HepG2 (cell line): ENCODE data around the gene MTA1. TPM values are rescaled to one million over a fixed set of nuclear protein-coding genes. Genes with fewer than 3 reads are reported as not detected.

Source experiments
- AHR ChIP-seq: IDR thresholded peaks from 2 replicates; pipeline ENCODE4 v1.6.1; 2018; ENCODE audit warnings: missing genetic modification reagents, missing compliant biosample characterization
- CC2D1A ChIP-seq: sonication (generic); formaldehyde crosslinking; IDR thresholded peaks from 2 replicates; pipeline ENCODE4 v1.8.1; 2023; ENCODE audit warnings: mild to moderate bottlenecking, missing genetic modification reagents
- EED ChIP-seq: sonication (generic); formaldehyde crosslinking; IDR thresholded peaks from 2 replicates; pipeline ENCODE4 v1.5.0; 2020; ENCODE audit warnings: mild to moderate bottlenecking, missing genetic modification reagents
- FIP1L1 ChIP-seq: fragments of 200-400 bp; formaldehyde crosslinking; IDR thresholded peaks from 2 replicates; pipeline ENCODE4 v1.6.1; 2018; ENCODE audit warnings: low read depth, mild to moderate bottlenecking, low read length, moderate library complexity, borderline replicate concordance; ENCODE audit not compliant: insufficient read depth
- HHEX ChIP-seq: IDR thresholded peaks from 2 replicates; pipeline ENCODE4 v1.6.1; 2016; ENCODE audit warnings: control low read depth
- HMG20A ChIP-seq: IDR thresholded peaks from 2 replicates; pipeline ENCODE4 v1.6.1; 2016; ENCODE audit warnings: borderline replicate concordance
- KDM5A ChIP-seq: fragments of 200-600 bp; sonication (generic); IDR thresholded peaks from 2 replicates; pipeline ENCODE4 v1.7.0; 2018; ENCODE audit warnings: antibody characterized with exemption, mild to moderate bottlenecking, low read length, borderline replicate concordance
- KLF13 ChIP-seq: sonication (generic); formaldehyde crosslinking; IDR thresholded peaks from 2 replicates; pipeline ENCODE4 v1.4.0; 2020; ENCODE audit warnings: mild to moderate bottlenecking, missing genetic modification reagents
- MLLT10 ChIP-seq: sonication (generic); formaldehyde crosslinking; IDR thresholded peaks from 2 replicates; pipeline ENCODE4 v1.4.0; 2020; ENCODE audit warnings: missing genetic modification reagents
- NKX3-1 ChIP-seq: sonication (generic); formaldehyde crosslinking; IDR thresholded peaks from 2 replicates; pipeline ENCODE4 v1.5.0; 2020; ENCODE audit warnings: missing genetic modification reagents
- NR2C2 ChIP-seq: sonication (generic); formaldehyde crosslinking; IDR thresholded peaks from 2 replicates; pipeline ENCODE4 v1.4.0; 2020; ENCODE audit warnings: missing genetic modification reagents, mild to moderate bottlenecking, moderate library complexity, borderline replicate concordance
- NR2F1 ChIP-seq, 2 experiments: fragments of 450-650 bp in 1 of 2; formaldehyde crosslinking in 1 of 2; IDR thresholded peaks; 2 replicates each; pipeline versions ENCODE4 v1.5.0 to v1.6.1; 2016 to 2020; ENCODE audit warnings: mild to moderate bottlenecking in 1 of 2, missing compliant biosample characterization in 1 of 2, missing genetic modification reagents in 1 of 2, moderate library complexity in 1 of 2
- SRSF4 ChIP-seq: fragments of 200-400 bp; formaldehyde crosslinking; IDR thresholded peaks from one replicate; pipeline ENCODE4 v1.6.1; 2018; ENCODE audit warnings: mild to moderate bottlenecking, low read depth, low read length, moderate library complexity; ENCODE audit not compliant: poor library complexity, severe bottlenecking
- SSRP1 ChIP-seq: IDR thresholded peaks from 2 replicates; pipeline ENCODE4 v1.6.1; 2016; ENCODE audit warnings: control low read depth
- STAG1 ChIP-seq: sonication (generic); formaldehyde crosslinking; IDR thresholded peaks from 2 replicates; pipeline ENCODE4 v1.4.0; 2020; ENCODE audit warnings: missing genetic modification reagents
- STAT5B ChIP-seq: sonication (generic); formaldehyde crosslinking; IDR thresholded peaks from 2 replicates; pipeline ENCODE4 v1.4.0; 2020; ENCODE audit warnings: missing genetic modification reagents
- TEAD2 ChIP-seq: sonication (generic); formaldehyde crosslinking; IDR thresholded peaks from 2 replicates; pipeline ENCODE4 v1.9.0; 2021; ENCODE audit warnings: missing genetic modification reagents
- ZBTB33 ChIP-seq: sonication (generic); formaldehyde crosslinking; IDR thresholded peaks from 2 replicates; pipeline ENCODE4 v1.4.0; 2020; ENCODE audit warnings: missing genetic modification reagents
- ZNF10 ChIP-seq: sonication (generic); formaldehyde crosslinking; IDR thresholded peaks from 2 replicates; pipeline ENCODE4 v1.4.0; 2020; ENCODE audit warnings: mild to moderate bottlenecking, low read depth, missing genetic modification reagents, borderline replicate concordance
- ZNF138 ChIP-seq: sonication (generic); formaldehyde crosslinking; IDR thresholded peaks from 2 replicates; pipeline ENCODE4 v1.5.0; 2020; ENCODE audit warnings: mild to moderate bottlenecking, low read depth, missing genetic modification reagents
- ZNF350 ChIP-seq: sonication (generic); formaldehyde crosslinking; IDR thresholded peaks from 2 replicates; pipeline ENCODE4 v1.4.0; 2020; ENCODE audit warnings: mild to moderate bottlenecking, low read depth, missing genetic modification reagents, borderline replicate concordance
- ZNF414 ChIP-seq: sonication (generic); formaldehyde crosslinking; IDR thresholded peaks from 2 replicates; pipeline ENCODE4 v1.5.0; 2020; ENCODE audit warnings: missing genetic modification reagents
- ZNF564 ChIP-seq: sonication (generic); formaldehyde crosslinking; IDR thresholded peaks from 2 replicates; pipeline ENCODE4 v1.8.1; 2023; ENCODE audit warnings: mild to moderate bottlenecking, missing genetic modification reagents
- ZNF800 ChIP-seq: sonication (generic); formaldehyde crosslinking; IDR thresholded peaks from 2 replicates; pipeline ENCODE4 v1.4.0; 2020; ENCODE audit warnings: missing genetic modification reagents
- polyA plus RNA-seq, 8 experiments: library from polyadenylated mRNA; depleted of rRNA in 3 of 8; stranded (reverse) in 7 of 8; unstranded in 1 of 8; fragments of >200 nt; fragmentation: Illumina TruSeq in 4 of 8; extraction: Trizol in 4 of 8; gene quantifications; 2 replicates each; pipeline versions ENCODE4 v1.2.1 to v1.2.3, GENCODE V29; 2011 to 2016; ENCODE audit warnings: low read depth in 4 of 8, missing spikeins in 1 of 8, mixed read lengths in 1 of 8; ENCODE audit not compliant: insufficient read depth in 1 of 8
- total RNA-seq, 5 experiments: library from RNA; depleted of rRNA; stranded (reverse); fragments of >200 nt; fragmentation: Illumina TruSeq; extraction: Trizol; gene quantifications; 2 replicates each; pipeline ENCODE4 v1.2.3, GENCODE V29; 2016; ENCODE audit warnings: low read depth in 1 of 5

MTA1 gene
- total and polyA plus RNA-seq, 2 of the 13 experiments (the other 11 are each of a cell fraction or from before 2014, with no cell fraction given): 35.2 to 85.8 TPM

GRCh38 chr14:105419195-105420091 lies at the start of gene MTA1 (continued):
- TF ChIP-seq ZNF800 (CRISPR knock-in tag) (peak; percentile 68; the same call in 1 of the 2 replicates), EED (peak; percentile 47; the same call in 1 of the 2 replicates), AHR (CRISPR knock-in tag) (peak; percentile 70; the same call in 1 of the 2 replicates), KDM5A (no peak), FIP1L1 (no peak), ZNF138 (CRISPR knock-in tag) (0 out of 2 replicates have a peak, but pooled peaks have one; percentile 57), TEAD2 (no peak), HHEX (CRISPR knock-in tag) (no peak), CC2D1A (CRISPR knock-in tag) (no peak), NR2C2 (CRISPR knock-in tag) (peak; percentile 93), NR2F1 (CRISPR knock-in tag; IDR thresholded peaks at IDR 0.05) (peak; percentile 57 to 66; a peak in 3 of 4 replicates), ZNF10 (CRISPR knock-in tag) (no peak), ZNF564 (CRISPR knock-in tag) (no peak), KLF13 (CRISPR knock-in tag) (peak; percentile 93), ZNF350 (CRISPR knock-in tag) (peak; percentile 65; the same call in 1 of the 2 replicates), STAG1 (CRISPR knock-in tag) (no peak), SRSF4 (no peak), MLLT10 (CRISPR knock-in tag) (no peak), ZNF414 (CRISPR knock-in tag) (peak; percentile 87), SSRP1 (CRISPR knock-in tag) (no peak), STAT5B (CRISPR knock-in tag) (peak; percentile 16; the same call in 1 of the 2 replicates), HMG20A (CRISPR knock-in tag) (no peak), NKX3-1 (CRISPR knock-in tag) (no peak), ZBTB33 (no peak; the same call in 1 of the 2 replicates)
